Measurements from ENCODE around the gene DNAJC19.
"Not testable (repeated sequence)": the region's sequence is repeated elsewhere in the genome, so short reads cannot be mapped to it uniquely, and the experiment has no call there.

Gene DNAJC19

GRCh38 chr3:181007262-181007661 is 17.7 kb upstream of the DNAJC19 start:
- Histone ChIP-seq H3K4me3 (ENCODE audit: low read depth, low read length) (no peak overlapping the region), H3K27ac (ENCODE audit: extremely low read depth, low read depth, low read length) (no peak overlapping the region), H3K4me1 (ENCODE audit: control insufficient read depth, insufficient read depth, low read length) (no peaks in the 10 kb centered on the region), H3K36me3 (ENCODE audit: control insufficient read depth in 2 of 2, insufficient read depth in 1 of 2, low read length in 2 of 2) (no peaks in the 10 kb centered on the region), H3K9me3 (ENCODE audit: control insufficient read depth, insufficient read depth, low read depth, low read length) (no peaks in the 10 kb centered on the region)
- POLR2A ChIA-PET: no interaction called here
- peak; percentile 91 for TF ChIP-seq ZNF610 (tag by site-specific recombination; IDR thresholded peaks at IDR 0.05; ENCODE audit: borderline replicate concordance)
- no peak for TF ChIP-seq ZNF274 (IDR thresholded peaks at IDR 0.05; ENCODE audit: low read length)
- TF ChIP-seq ZNF274 (tag by site-specific recombination; IDR thresholded peaks at IDR 0.05; ENCODE audit: borderline replicate concordance): no peak
- CTCF ChIA-PET: no interaction called here

DNA sequence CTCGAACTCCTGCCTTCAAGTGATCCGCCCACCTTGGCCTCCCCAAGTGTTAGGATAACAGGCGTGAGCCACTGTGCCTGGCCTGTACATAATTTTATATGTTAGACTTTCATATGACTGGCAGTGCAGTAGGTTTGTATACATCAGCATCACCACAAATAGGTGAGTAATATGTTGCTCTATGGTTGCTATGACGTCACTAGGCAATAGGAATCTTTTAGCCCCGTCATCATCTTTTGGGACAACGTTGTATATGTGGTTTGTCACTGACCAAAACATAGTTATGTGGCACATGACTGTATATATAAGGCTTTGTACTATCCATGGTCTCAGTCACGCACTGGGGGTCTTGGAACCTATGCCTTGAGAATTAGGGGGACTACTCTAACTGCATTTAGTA is 17.0 kb upstream of the DNAJC19 start:
- CTCF ChIA-PET: no interaction called here
- Histone ChIP-seq H3K4me1 (ENCODE audit: control insufficient read depth, insufficient read depth, low read length) (no peaks in the 10 kb centered on the region), H3K27ac (ENCODE audit: extremely low read depth, low read depth, low read length) (no peak overlapping the region), H3K4me3 (ENCODE audit: low read depth, low read length) (no peak overlapping the region), H3K36me3 (ENCODE audit: control insufficient read depth in 2 of 2, insufficient read depth in 1 of 2, low read length in 2 of 2) (no peaks in the 10 kb centered on the region), H3K9me3 (ENCODE audit: control insufficient read depth, insufficient read depth, low read depth, low read length) (no peaks in the 10 kb centered on the region)
- POLR2A ChIA-PET: no interaction called here
- TF ChIP-seq HOXD13 (CRISPR knock-in tag; IDR thresholded peaks at IDR 0.05; ENCODE audit: borderline replicate concordance) (no peak), ATF2 (tag by site-specific recombination; IDR thresholded peaks at IDR 0.05; ENCODE audit: low read depth) (0 out of 2 replicates have a peak, but pooled peaks have one; percentile 19), YY2 (tag by site-specific recombination; IDR thresholded peaks at IDR 0.05) (no peak)

GRCh38 chr3:181003469-181003868 is 13.9 kb upstream of the DNAJC19 start:
- H3K36me3 ChIP-seq (ENCODE audit: control insufficient read depth in 2 of 2, insufficient read depth in 1 of 2, low read length in 2 of 2); H3K27ac ChIP-seq (ENCODE audit: extremely low read depth, low read depth, low read length); H3K4me3 ChIP-seq (ENCODE audit: low read depth, low read length); H3K9me3 ChIP-seq (ENCODE audit: control insufficient read depth, insufficient read depth, low read depth, low read length); CTCF ChIA-PET; H3K4me1 ChIP-seq (ENCODE audit: control insufficient read depth, insufficient read depth, low read length); POLR2A ChIA-PET: not testable (repeated sequence)

- H3K27ac ChIP-seq (ENCODE audit: extremely low read depth, low read depth, low read length); H3K9me3 ChIP-seq (ENCODE audit: control insufficient read depth, insufficient read depth, low read depth, low read length); CTCF ChIA-PET; H3K4me1 ChIP-seq (ENCODE audit: control insufficient read depth, insufficient read depth, low read length); H3K36me3 ChIP-seq (ENCODE audit: control insufficient read depth in 2 of 2, insufficient read depth in 1 of 2, low read length in 2 of 2); H3K4me3 ChIP-seq (ENCODE audit: low read depth, low read length); POLR2A ChIA-PET: not testable (repeated sequence)
These were observed 12.8 kb upstream of the DNAJC19 start for GRCh38 chr3:181002331-181002730.

DNA sequence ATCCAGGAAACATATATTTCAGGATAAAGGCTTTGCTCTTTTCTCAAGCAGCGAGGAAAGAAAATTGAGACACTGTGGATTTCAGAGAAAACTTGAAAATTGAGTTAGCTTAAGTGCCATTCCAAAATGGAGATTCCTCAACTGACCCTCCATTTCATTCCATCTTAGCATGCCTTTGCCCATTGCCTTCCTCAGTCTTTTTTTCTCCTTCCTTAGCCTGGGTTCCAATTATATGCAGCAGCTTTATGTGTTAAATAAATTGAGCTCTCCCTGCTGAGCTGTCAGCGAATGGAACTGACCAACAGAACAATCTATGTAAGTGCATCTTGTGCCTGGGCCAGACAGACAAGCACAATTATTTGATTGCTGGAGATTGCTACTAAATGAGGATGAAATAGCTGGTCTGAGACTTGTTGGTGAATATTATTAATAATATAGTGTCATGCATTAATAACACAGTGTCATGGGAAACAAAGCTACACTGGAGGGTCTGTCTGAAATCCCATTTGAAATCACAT is 6.9 kb upstream of the DNAJC19 start:
- CTCF ChIA-PET: interaction anchor here (0.6 kb wide), 1 partner anchor 64 kb away, joined by 5 read pairs; no protein-coding TSS in a partner anchor
- Histone ChIP-seq H3K9me3 (ENCODE audit: control insufficient read depth, insufficient read depth, low read depth, low read length) (no peaks in the 10 kb centered on the region), H3K4me1 (ENCODE audit: control insufficient read depth, insufficient read depth, low read length) (no peaks in the 10 kb centered on the region), H3K27ac (ENCODE audit: extremely low read depth, low read depth, low read length) (no peak overlapping the region), H3K36me3 (ENCODE audit: control insufficient read depth in 2 of 2, insufficient read depth in 1 of 2, low read length in 2 of 2) (no peaks in the 10 kb centered on the region), H3K4me3 (ENCODE audit: low read depth, low read length) (no peak overlapping the region)
- TF ChIP-seq, protein P1, sequence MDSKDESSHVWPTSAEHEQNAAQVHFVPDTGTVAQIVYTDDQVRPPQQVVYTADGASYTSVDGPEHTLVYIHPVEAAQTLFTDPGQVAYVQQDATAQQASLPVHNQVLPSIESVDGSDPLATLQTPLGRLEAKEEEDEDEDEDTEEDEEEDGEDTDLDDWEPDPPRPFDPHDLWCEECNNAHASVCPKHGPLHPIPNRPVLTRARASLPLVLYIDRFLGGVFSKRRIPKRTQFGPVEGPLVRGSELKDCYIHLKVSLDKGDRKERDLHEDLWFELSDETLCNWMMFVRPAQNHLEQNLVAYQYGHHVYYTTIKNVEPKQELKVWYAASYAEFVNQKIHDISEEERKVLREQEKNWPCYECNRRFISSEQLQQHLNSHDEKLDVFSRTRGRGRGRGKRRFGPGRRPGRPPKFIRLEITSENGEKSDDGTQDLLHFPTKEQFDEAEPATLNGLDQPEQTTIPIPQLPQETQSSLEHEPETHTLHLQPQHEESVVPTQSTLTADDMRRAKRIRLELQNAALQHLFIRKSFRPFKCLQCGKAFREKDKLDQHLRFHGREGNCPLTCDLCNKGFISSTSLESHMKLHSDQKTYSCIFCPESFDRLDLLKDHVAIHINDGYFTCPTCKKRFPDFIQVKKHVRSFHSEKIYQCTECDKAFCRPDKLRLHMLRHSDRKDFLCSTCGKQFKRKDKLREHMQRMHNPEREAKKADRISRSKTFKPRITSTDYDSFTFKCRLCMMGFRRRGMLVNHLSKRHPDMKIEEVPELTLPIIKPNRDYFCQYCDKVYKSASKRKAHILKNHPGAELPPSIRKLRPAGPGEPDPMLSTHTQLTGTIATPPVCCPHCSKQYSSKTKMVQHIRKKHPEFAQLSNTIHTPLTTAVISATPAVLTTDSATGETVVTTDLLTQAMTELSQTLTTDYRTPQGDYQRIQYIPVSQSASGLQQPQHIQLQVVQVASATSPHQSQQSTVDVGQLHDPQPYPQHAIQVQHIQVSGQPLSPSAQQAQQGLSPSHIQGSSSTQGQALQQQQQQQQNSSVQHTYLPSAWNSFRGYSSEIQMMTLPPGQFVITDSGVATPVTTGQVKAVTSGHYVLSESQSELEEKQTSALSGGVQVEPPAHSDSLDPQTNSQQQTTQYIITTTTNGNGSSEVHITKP (tag by site-specific recombination; IDR thresholded peaks at IDR 0.05): peak; percentile 50; the same call in 1 of the 2 replicates
- TF ChIP-seq ZNF629 (tag by site-specific recombination; IDR thresholded peaks at IDR 0.05) (no peak), ZBTB20 (tag by site-specific recombination; IDR thresholded peaks at IDR 0.05) (no peak)
- POLR2A ChIA-PET: no interaction called here

Measured in HEK293 (cell line).